H9 (cell line): Measurements from ENCODE around the gene KLF13. TPM values are rescaled to one million over a fixed set of nuclear protein-coding genes. Genes with fewer than 3 reads are reported as not detected.

ENCODE experiments used
- DNase-seq: peaks from one replicate; pipeline ENCODE4 v3.0.0-alpha.2; 2017
- H2AFZ ChIP-seq: one replicate; pipeline ENCODE4 v1.6.1; 2013; ENCODE audit warnings: mild to moderate bottlenecking, low read length, control low read depth, moderate library complexity
- H2AK5ac ChIP-seq: 2 replicates; pipeline ENCODE4 v1.6.1; 2013; ENCODE audit warnings: low read length, control low read depth, mixed read lengths; ENCODE audit not compliant: insufficient read length
- H2BK120ac ChIP-seq: one replicate; pipeline ENCODE4 v1.6.1; 2013; ENCODE audit warnings: low read depth, mild to moderate bottlenecking, low read length, control low read depth, inconsistent platforms; ENCODE audit not compliant: poor library complexity, severe bottlenecking
- H2BK12ac ChIP-seq: 2 replicates; pipeline ENCODE4 v1.6.1; 2013; ENCODE audit warnings: low read length, control low read depth, mixed read lengths, low read depth; ENCODE audit not compliant: insufficient read length
- H2BK15ac ChIP-seq: 2 replicates; pipeline ENCODE4 v1.6.1; 2013; ENCODE audit warnings: low read depth, low read length, control low read depth
- H2BK20ac ChIP-seq: one replicate; pipeline ENCODE4 v1.6.1; 2013; ENCODE audit warnings: low read depth, mild to moderate bottlenecking, low read length, control low read depth, inconsistent platforms; ENCODE audit not compliant: poor library complexity, severe bottlenecking
- H2BK5ac ChIP-seq: 2 replicates; pipeline ENCODE4 v1.6.1; 2013; ENCODE audit warnings: low read length, control low read depth, mixed read lengths; ENCODE audit not compliant: insufficient read length
- H3K14ac ChIP-seq: 2 replicates; pipeline ENCODE4 v1.6.1; 2013; ENCODE audit warnings: low read length, control low read depth; ENCODE audit not compliant: insufficient read depth
- H3K18ac ChIP-seq: 2 replicates; pipeline ENCODE4 v1.6.1; 2013; ENCODE audit warnings: low read depth, mild to moderate bottlenecking, mixed read lengths, low read length, control low read depth; ENCODE audit not compliant: insufficient read length
- H3K23ac ChIP-seq: 2 replicates; pipeline ENCODE4 v1.6.1; 2013; ENCODE audit warnings: low read length, control low read depth, mixed read lengths, low read depth; ENCODE audit not compliant: insufficient read length
- H3K23me2 ChIP-seq: 2 replicates; pipeline ENCODE4 v1.6.1; 2013; ENCODE audit warnings: low read depth, mild to moderate bottlenecking, mixed read lengths, low read length, control low read depth; ENCODE audit not compliant: insufficient read length, poor library complexity, severe bottlenecking
- H3K27ac ChIP-seq: 2 replicates; pipeline ENCODE4 v1.5.1; 2013; ENCODE audit warnings: low read length, control low read depth, mixed read lengths, low read depth; ENCODE audit not compliant: insufficient read length
- H3K27me3 ChIP-seq: 2 replicates; pipeline ENCODE4 v1.6.1; 2013; ENCODE audit warnings: low read length, control low read depth, inconsistent platforms; ENCODE audit not compliant: insufficient read depth
- H3K4ac ChIP-seq: 2 replicates; pipeline ENCODE4 v1.6.1; 2013; ENCODE audit warnings: low read depth, mild to moderate bottlenecking, control low read depth, inconsistent platforms, low read length, moderate library complexity
- H3K4me1 ChIP-seq: 2 replicates; pipeline ENCODE4 v1.6.1; 2013; ENCODE audit warnings: low read length, control low read depth, inconsistent platforms; ENCODE audit not compliant: insufficient read depth
- H3K4me2 ChIP-seq: 2 replicates; pipeline ENCODE4 v1.6.1; 2013; ENCODE audit warnings: low read length, control low read depth, mixed read lengths; ENCODE audit not compliant: insufficient read length, insufficient read depth
- H3K56ac ChIP-seq: 2 replicates; pipeline ENCODE4 v1.6.1; 2013; ENCODE audit warnings: low read depth, mild to moderate bottlenecking, mixed read lengths, low read length, control low read depth; ENCODE audit not compliant: insufficient read length
- H3K79me1 ChIP-seq: 2 replicates; pipeline ENCODE4 v1.6.1; 2013; ENCODE audit warnings: low read depth, mild to moderate bottlenecking, moderate library complexity, low read length, control low read depth, inconsistent platforms; ENCODE audit not compliant: insufficient read depth, poor library complexity, severe bottlenecking
- H3K79me2 ChIP-seq: 2 replicates; pipeline ENCODE4 v1.6.1; 2013; ENCODE audit warnings: low read length, control low read depth, inconsistent platforms; ENCODE audit not compliant: insufficient read depth
- H3K9ac ChIP-seq: 2 replicates; pipeline ENCODE4 v1.6.1; 2013; ENCODE audit warnings: low read length, control low read depth, mixed read lengths; ENCODE audit not compliant: insufficient read length; ENCODE audit errors: extremely low read depth
- H3K9me3 ChIP-seq: one replicate; pipeline ENCODE4 v1.6.1; 2013; ENCODE audit warnings: low read depth, low read length, inconsistent platforms; ENCODE audit not compliant: control insufficient read depth
- H3T11ph ChIP-seq: one replicate; pipeline ENCODE4 v1.6.1; 2013; ENCODE audit warnings: mild to moderate bottlenecking, low read length, control low read depth, inconsistent platforms
- H4K20me1 ChIP-seq: one replicate; pipeline ENCODE4 v1.6.1; 2013; ENCODE audit not compliant: control insufficient read depth, insufficient read length, insufficient read depth
- H4K5ac ChIP-seq: 2 replicates; pipeline ENCODE4 v1.6.1; 2013; ENCODE audit warnings: low read depth, mild to moderate bottlenecking, mixed read lengths, low read length, control low read depth; ENCODE audit not compliant: insufficient read length
- H4K8ac ChIP-seq: replicated peaks from 2 replicates; pipeline ENCODE4 v1.6.1; 2013; ENCODE audit warnings: low read length, control low read depth, mixed read lengths, low read depth; ENCODE audit not compliant: insufficient read length
- H4K91ac ChIP-seq: 2 replicates; pipeline ENCODE4 v1.6.1; 2013; ENCODE audit warnings: low read depth, mild to moderate bottlenecking, moderate library complexity, mixed read lengths, low read length, control low read depth; ENCODE audit not compliant: insufficient read length
- H3K27ac Mint-ChIP-seq, 3 experiments: 2 replicates in 2 of 3; 3 replicates in 1 of 3; pipeline ENCODE4 v1.8.0; 2020 to 2021; ENCODE audit warnings: mixed read lengths in 3 of 3, mild to moderate bottlenecking in 1 of 3, moderate library complexity in 1 of 3
- H3K27me3 Mint-ChIP-seq: 2 replicates; pipeline ENCODE4 v1.8.0; 2021; ENCODE audit warnings: low read depth, mild to moderate bottlenecking, moderate library complexity, mixed read lengths
- H3K36me3 Mint-ChIP-seq, 3 experiments: 2 replicates in 2 of 3; 3 replicates in 1 of 3; pipeline ENCODE4 v1.8.0; 2020 to 2021; ENCODE audit warnings: low read depth in 3 of 3, mixed read lengths in 3 of 3; ENCODE audit not compliant: insufficient read depth in 1 of 3
- H3K4me1 Mint-ChIP-seq, 2 experiments: 2 replicates each; pipeline ENCODE4 v1.8.0; 2020; ENCODE audit warnings: mixed read lengths in 2 of 2
- H3K4me3 Mint-ChIP-seq, 2 experiments: 2 replicates in 1 of 2; 3 replicates in 1 of 2; pipeline ENCODE4 v1.8.0; 2020 to 2021; ENCODE audit warnings: mild to moderate bottlenecking in 2 of 2, mixed read lengths in 2 of 2, moderate library complexity in 1 of 2
- H3K9me3 Mint-ChIP-seq, 2 experiments: 2 replicates in 1 of 2; 3 replicates in 1 of 2; pipeline ENCODE4 v1.8.0; 2020; ENCODE audit warnings: mild to moderate bottlenecking in 2 of 2, mixed read lengths in 2 of 2, moderate library complexity in 1 of 2
- CTCF ChIP-seq: fragments of 200-600 bp; sonication (generic); conservative IDR thresholded peaks from 3 replicates; pipeline ENCODE4 v1.8.0; 2021; ENCODE audit warnings: antibody characterized with exemption, mild to moderate bottlenecking
- WGBS: extraction: QIAGEN DNeasy Blood & Tissue Kit; methylation state at CpG from one replicate; pipeline ENCODE4 v1.1.7; 2013; ENCODE audit warnings: missing lambda C conversion rate, low lambda C conversion rate, mixed read lengths; ENCODE audit not compliant: insufficient read length; ENCODE audit errors: extremely low coverage; 5-methylcytosine and 5-hydroxymethylcytosine counted together
- total RNA-seq: library from RNA; stranded (reverse); gene quantifications from 2 replicates; pipeline ENCODE4 v1.2.1, GENCODE V29; 2021

Gene KLF13
- total RNA-seq, 1 experiment from 2014 or later = 33.4 TPM

- H2BK120ac ChIP-seq = no peak overlapping the region
- H3K23me2 ChIP-seq = peaks cover 2% of the 10 kb centered on the region
- no peak overlapping the region for H3K4ac ChIP-seq
- H3K27me3 ChIP-seq = no peaks in the 10 kb centered on the region
- H3K14ac ChIP-seq = no peak overlapping the region; the same call in 1 of the 2 replicates
- H3K27ac ChIP-seq = no peak overlapping the region
- Mint-ChIP-seq H3K4me3 (peak overlapping the region in 1 of 2 experiments; percentile 67; a peak in 2 of 5 replicates), H3K4me1 (peaks cover 78 to 85% of the 10 kb centered on the region in 2 experiments), H3K27ac (no peak overlapping the region), H3K27me3 (no peaks in the 10 kb centered on the region; the same call in none of the 2 replicates), H3K9me3 (peaks cover 4 to 6% of the 10 kb centered on the region in 2 experiments; a peak in 3 of 5 replicates), H3K36me3 (peaks cover 4 to 15% (median 4%) of the 10 kb centered on the region in 3 experiments; a peak in 2 of 7 replicates)
- no peak for DNase-seq
- peaks cover 29% of the 10 kb centered on the region for H3K4me1 ChIP-seq
- H3K9me3 ChIP-seq = no peaks in the 10 kb centered on the region
- H2BK5ac ChIP-seq = no peak overlapping the region
- H2BK12ac ChIP-seq = no peak overlapping the region
- no peaks in the 10 kb centered on the region for H4K20me1 ChIP-seq
- H2BK20ac ChIP-seq = no peak overlapping the region
- no peak overlapping the region for H3K23ac ChIP-seq
- H2AFZ ChIP-seq = no peak overlapping the region
- H3K56ac ChIP-seq = no peak overlapping the region
- H3K18ac ChIP-seq = no peak overlapping the region
- no CpG with 5 or more reads among the region's 10 CpGs for WGBS
- no peak overlapping the region for H2AK5ac ChIP-seq
- H3K9ac ChIP-seq = no peak overlapping the region
- H2BK15ac ChIP-seq = no peak overlapping the region
- H3K79me1 ChIP-seq = no peaks in the 10 kb centered on the region
- H4K91ac ChIP-seq = no peak overlapping the region
- H3K4me2 ChIP-seq = peak overlapping the region; percentile 24
- TF ChIP-seq CTCF = no peak
- no peaks in the 10 kb centered on the region; the same call in 1 of the 2 replicates for H3K79me2 ChIP-seq
- no peak overlapping the region for H4K5ac ChIP-seq
- no peak overlapping the region for H4K8ac ChIP-seq
- no peak overlapping the region for H3T11ph ChIP-seq
Observed at GRCh38 chr15:31365032-31365654, 38.5 kb downstream of the KLF13 start.
